GM23248 (cell line): ENCODE data around the gene DGAT2. TPM values are rescaled to one million over a fixed set of nuclear protein-coding genes. Genes with fewer than 3 reads are reported as not detected.

ENCODE experiments used
- DNase-seq: peaks from one replicate; pipeline ENCODE4 v3.0.0-alpha.2; 2015
- H2AFZ ChIP-seq: fragments of 200-600 bp; sonication (generic); 2 replicates; pipeline ENCODE4 v1.6.1; 2016; ENCODE audit warnings: antibody characterized with exemption
- H3F3A ChIP-seq: fragments of 200-600 bp; sonication (generic); 2 replicates; pipeline ENCODE4 v1.6.1; 2016; ENCODE audit warnings: mild to moderate bottlenecking, antibody characterized with exemption, mixed run types; ENCODE audit not compliant: insufficient read depth
- H3K27ac ChIP-seq: fragments of 200-600 bp; sonication (generic); 2 replicates; pipeline ENCODE4 v1.5.1; 2016; ENCODE audit warnings: mild to moderate bottlenecking
- H3K27me3 ChIP-seq: fragments of 200-600 bp; sonication (generic); replicated peaks from 2 replicates; pipeline ENCODE4 v1.6.1; 2016; ENCODE audit warnings: mild to moderate bottlenecking; ENCODE audit not compliant: insufficient read depth
- H3K36me3 ChIP-seq: fragments of 200-600 bp; sonication (generic); 2 replicates; pipeline ENCODE4 v1.6.1; 2016; ENCODE audit warnings: low read depth, mild to moderate bottlenecking
- H3K4me1 ChIP-seq: fragments of 200-600 bp; sonication (generic); 2 replicates; pipeline ENCODE4 v1.6.1; 2016; ENCODE audit warnings: mild to moderate bottlenecking; ENCODE audit not compliant: insufficient read depth
- H3K4me2 ChIP-seq: fragments of 200-600 bp; sonication (generic); one replicate; pipeline ENCODE4 v1.6.1; 2016; ENCODE audit warnings: mild to moderate bottlenecking; ENCODE audit not compliant: unreplicated experiment
- H3K4me3 ChIP-seq: fragments of 200-600 bp; sonication (generic); 2 replicates; pipeline ENCODE4 v1.5.1; 2016; ENCODE audit warnings: mild to moderate bottlenecking
- H3K79me2 ChIP-seq: fragments of 200-600 bp; sonication (generic); 2 replicates; pipeline ENCODE4 v1.6.1; 2016; ENCODE audit warnings: mild to moderate bottlenecking; ENCODE audit not compliant: insufficient read depth
- H3K9ac ChIP-seq: fragments of 200-600 bp; sonication (generic); 2 replicates; pipeline ENCODE4 v1.6.1; 2016; ENCODE audit warnings: mild to moderate bottlenecking
- H3K9me2 ChIP-seq: fragments of 200-600 bp; sonication (generic); 2 replicates; pipeline ENCODE4 v1.6.1; 2016; ENCODE audit warnings: mixed run types, mild to moderate bottlenecking, moderate library complexity; ENCODE audit not compliant: insufficient read depth
- H3K9me3 ChIP-seq: fragments of 200-600 bp; sonication (generic); one replicate; pipeline ENCODE4 v1.6.1; 2017; ENCODE audit warnings: low read depth
- H4K20me1 ChIP-seq: fragments of 200-600 bp; sonication (generic); 2 replicates; pipeline ENCODE4 v1.6.0; 2016; ENCODE audit not compliant: insufficient read depth
- EZH2 ChIP-seq: fragments of 200-600 bp; sonication (generic); IDR thresholded peaks from 2 replicates; pipeline ENCODE4 v1.6.1; 2018; ENCODE audit warnings: antibody characterized with exemption, mild to moderate bottlenecking; ENCODE audit not compliant: insufficient read depth, poor library complexity, severe bottlenecking
- EZH2phosphoT487 ChIP-seq: fragments of 200-600 bp; sonication (generic); IDR thresholded peaks from 2 replicates; pipeline ENCODE4 v1.6.1; 2018; ENCODE audit warnings: antibody characterized with exemption, moderate library complexity, mild to moderate bottlenecking, low read depth; ENCODE audit not compliant: insufficient read depth
- WGBS, 2 experiments: methylation state at CpG; one replicate each; pipeline ENCODE4 v1.1.6; 2015 to 2017; ENCODE audit warnings: low lambda C conversion rate in 2 of 2, low coverage in 1 of 2; ENCODE audit errors: missing lambda C conversion rate in 2 of 2; 5-methylcytosine and 5-hydroxymethylcytosine counted together
- in situ Hi-C: fragments of 300-500 bp; cut with MboI; formaldehyde crosslinking; loops from 2 replicates; pipeline ENCODE4 v1.15.0; 2020
- polyA plus RNA-seq: library from polyadenylated mRNA; unstranded; fragments of >200 nt; fragmentation: Nextera tagmentation; extraction: Ambion mirVana; gene quantifications from 2 replicates; pipeline ENCODE4 v1.2.1, GENCODE V29; 2016
- total RNA-seq: library from RNA; depleted of rRNA; stranded (reverse); fragments of >200 nt; shearing (Covaris generic); gene quantifications from 2 replicates; pipeline ENCODE4 v1.2.3, GENCODE V29; 2014

DGAT2 gene
- total and polyA plus RNA-seq, 2 experiments from 2014 or later = 7.5 to 7.6 TPM

DNA sequence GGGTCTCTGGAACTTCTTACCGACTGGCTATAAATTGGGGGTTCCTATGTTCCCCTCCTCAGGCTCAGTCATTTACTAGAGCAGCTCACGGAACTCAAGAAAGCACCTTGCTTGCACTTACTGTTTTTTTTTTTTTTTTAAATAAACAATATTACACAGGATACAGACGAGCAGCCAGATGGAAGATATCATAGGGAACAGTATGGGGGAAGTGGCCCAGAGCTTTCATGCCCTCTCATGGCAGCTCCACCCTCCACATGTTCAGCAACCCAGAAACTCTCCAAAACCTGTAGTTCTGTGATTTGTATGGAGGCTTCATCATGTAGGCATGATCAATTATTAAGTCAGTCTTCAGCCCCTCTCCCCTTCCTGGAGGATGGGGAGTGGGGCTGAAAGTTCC, 54.0 kb downstream of the DGAT2 start:
- Histone ChIP-seq H3K36me3 (no peaks in the 10 kb centered on the region), H2AFZ (no peak overlapping the region), H3K9me3 (no peaks in the 10 kb centered on the region), H3K9ac (no peak overlapping the region), H3K4me1 (peaks cover 26% of the 10 kb centered on the region), H3K27me3 (no peaks in the 10 kb centered on the region), H3K27ac (no peak overlapping the region), H3K4me2 (no peak overlapping the region), H3K79me2 (peaks cover 92% of the 10 kb centered on the region), H3K9me2 (no peaks in the 10 kb centered on the region), H4K20me1 (no peaks in the 10 kb centered on the region), H3K4me3 (no peak overlapping the region), H3F3A (no peaks in the 10 kb centered on the region; the same call in 1 of the 2 replicates)
- TF ChIP-seq EZH2phosphoT487 (no peak), EZH2 (no peak)
- WGBS, 2 experiments = 74 to 84% methylated on average over 3 of the region's 3 CpGs
- DNase-seq = no peak
- in situ Hi-C loops = no loop called here

DNA sequence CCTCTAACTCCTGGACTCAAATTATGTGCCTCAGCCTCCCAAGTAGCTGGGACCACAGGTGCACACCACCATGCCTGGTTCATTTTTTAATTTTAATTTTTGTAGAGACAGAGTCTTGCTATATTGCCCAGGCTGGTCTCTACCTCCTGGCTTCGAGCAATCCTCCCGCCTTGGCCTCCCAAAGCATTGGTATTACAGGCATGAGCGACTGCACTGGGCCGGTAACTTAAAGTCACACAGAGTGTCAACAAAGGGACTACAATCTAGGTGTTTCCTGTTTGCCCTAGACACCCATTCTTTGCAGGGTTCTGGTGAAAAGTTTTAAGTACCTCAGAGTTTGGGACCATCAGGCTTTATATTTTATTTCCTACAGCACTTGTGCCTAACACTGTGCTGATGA, 54.8 kb downstream of the DGAT2 start:
- Histone ChIP-seq H3K27me3 (no peaks in the 10 kb centered on the region), H3K9ac (no peak overlapping the region), H3K79me2 (peaks cover 92% of the 10 kb centered on the region), H3K9me3 (no peaks in the 10 kb centered on the region), H3K4me3 (no peak overlapping the region), H3K9me2 (no peaks in the 10 kb centered on the region), H2AFZ (no peak overlapping the region), H3K36me3 (no peaks in the 10 kb centered on the region), H3K27ac (no peak overlapping the region), H4K20me1 (no peaks in the 10 kb centered on the region), H3K4me1 (peaks cover 31% of the 10 kb centered on the region), H3F3A (no peaks in the 10 kb centered on the region; the same call in 1 of the 2 replicates), H3K4me2 (no peak overlapping the region)
- TF ChIP-seq EZH2 = no peak
- TF ChIP-seq EZH2phosphoT487 = no peak
- in situ Hi-C loops = no loop called here
- no peak for DNase-seq
- 92 to 93% methylated on average over 4 of the region's 4 CpGs for WGBS, 2 experiments

DNA sequence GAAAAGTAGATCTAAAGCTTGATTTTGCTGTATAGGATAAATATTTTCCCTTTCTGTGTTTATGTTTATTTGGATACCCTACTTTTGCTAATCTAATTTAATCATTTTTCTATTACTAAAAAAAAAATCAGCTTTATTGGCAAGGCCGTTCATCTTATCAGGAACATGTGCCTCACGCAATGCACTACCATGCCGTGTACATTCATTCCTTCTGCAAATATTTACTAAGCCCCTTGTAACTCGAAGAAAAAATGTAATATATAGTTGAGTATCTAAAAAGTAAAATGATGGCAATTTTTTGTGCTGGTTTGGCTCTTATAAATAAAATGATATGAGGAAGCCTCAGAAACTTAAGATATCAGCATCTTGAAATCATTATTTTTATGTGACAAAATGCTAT, 55.4 kb downstream of the DGAT2 start:
- Histone ChIP-seq H3K4me1 (peaks cover 31% of the 10 kb centered on the region), H3K27ac (no peak overlapping the region), H4K20me1 (no peaks in the 10 kb centered on the region), H3K4me2 (peak overlapping the region; percentile 4), H3K9ac (no peak overlapping the region), H3K79me2 (peaks cover 90% of the 10 kb centered on the region), H3K4me3 (0 out of 2 replicates have a peak overlapping the region, but pooled peaks have one; percentile 19), H3K36me3 (no peaks in the 10 kb centered on the region), H2AFZ (no peak overlapping the region), H3K9me3 (no peaks in the 10 kb centered on the region), H3K9me2 (no peaks in the 10 kb centered on the region), H3F3A (no peaks in the 10 kb centered on the region; the same call in 1 of the 2 replicates), H3K27me3 (no peaks in the 10 kb centered on the region)
- in situ Hi-C loops = no loop called here
- peak; percentile 18 for DNase-seq
- no peak for TF ChIP-seq EZH2phosphoT487
- TF ChIP-seq EZH2 = no peak
- whole genome bisulfite sequencing, 2 experiments = 30 to 32% methylated on average over 4 of the region's 4 CpGs

DNA sequence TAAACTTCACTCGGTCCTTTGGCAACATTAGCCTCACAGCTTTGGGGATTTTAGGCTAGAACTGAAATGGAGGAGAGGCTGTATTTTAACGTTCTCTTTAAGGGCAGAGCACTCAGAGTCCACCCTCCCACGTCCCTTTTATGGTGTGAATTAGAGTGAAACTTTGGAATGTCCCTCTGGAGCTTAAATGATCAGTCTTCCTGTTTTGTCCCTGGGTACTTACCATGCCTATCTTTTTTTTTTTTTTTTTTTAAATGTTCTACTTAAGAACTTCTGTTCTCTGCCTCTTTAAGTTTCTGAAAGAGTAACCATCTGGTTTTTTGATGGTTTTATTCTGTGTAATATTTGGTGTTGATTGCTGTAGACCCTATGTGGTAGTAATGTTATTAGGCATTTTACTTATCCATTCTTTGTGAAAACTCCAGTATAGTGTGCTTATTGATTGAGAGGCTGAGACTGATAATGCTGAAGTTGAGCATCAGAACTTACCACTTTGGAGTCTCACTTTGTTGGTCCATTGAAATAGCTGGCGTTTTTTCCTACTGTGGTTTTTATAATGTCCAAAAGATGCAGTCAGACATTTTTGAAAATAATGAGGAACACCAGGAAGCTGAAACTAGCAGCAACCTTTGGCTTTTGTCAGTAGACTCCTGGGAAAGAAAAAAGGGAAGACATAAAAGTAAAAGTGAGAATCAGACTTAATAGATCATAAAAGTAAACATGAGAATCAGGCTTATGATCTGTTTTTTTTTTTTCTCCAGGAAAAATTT, 58.1 kb downstream of the DGAT2 start:
- Histone ChIP-seq H3F3A (no peaks in the 10 kb centered on the region; the same call in 1 of the 2 replicates), H2AFZ (peak overlapping the region; percentile 88), H3K4me3 (peak overlapping the region; percentile 44), H3K9ac (peak overlapping the region; percentile 58), H4K20me1 (no peaks in the 10 kb centered on the region), H3K27me3 (no peaks in the 10 kb centered on the region), H3K27ac (peak overlapping the region; percentile 62), H3K79me2 (peaks cover 92% of the 10 kb centered on the region), H3K9me3 (no peaks in the 10 kb centered on the region), H3K4me2 (peak overlapping the region; percentile 71), H3K9me2 (no peaks in the 10 kb centered on the region), H3K36me3 (no peaks in the 10 kb centered on the region), H3K4me1 (peaks cover 23% of the 10 kb centered on the region)
- in situ Hi-C loops = no loop called here
- TF ChIP-seq EZH2 (no peak), EZH2phosphoT487 (no peak)
- DNase-seq = peak; percentile 62
- WGBS, 2 experiments = 4 to 5% methylated on average over 4 of the region's 4 CpGs
